Amniotic stem cell (primary cell): ENCODE measurements around the gene OSTN.

Experiments
- DNase-seq: peaks from one replicate; lab custom pipeline; 2025; lab: John Stamatoyannopoulos, UW

The OSTN gene

GRCh38 chr3:191314109-191314728, 115.2 kb downstream of the OSTN start:
- DNase-seq = no peak
